ENCODE data around the gene CDKN2D. TPM values are rescaled to one million over a fixed set of nuclear protein-coding genes. Genes with fewer than 3 reads are reported as not detected.
A peak's percentile ranks its signal among the peaks of the same experiment; 100 is the strongest.
"Not testable (repeated sequence)": the region's sequence is repeated elsewhere in the genome, so short reads cannot be mapped to it uniquely, and the experiment has no call there.

The CDKN2D gene
- total RNA-seq, 1 experiment from 2014 or later, result 3.3 TPM

DNA sequence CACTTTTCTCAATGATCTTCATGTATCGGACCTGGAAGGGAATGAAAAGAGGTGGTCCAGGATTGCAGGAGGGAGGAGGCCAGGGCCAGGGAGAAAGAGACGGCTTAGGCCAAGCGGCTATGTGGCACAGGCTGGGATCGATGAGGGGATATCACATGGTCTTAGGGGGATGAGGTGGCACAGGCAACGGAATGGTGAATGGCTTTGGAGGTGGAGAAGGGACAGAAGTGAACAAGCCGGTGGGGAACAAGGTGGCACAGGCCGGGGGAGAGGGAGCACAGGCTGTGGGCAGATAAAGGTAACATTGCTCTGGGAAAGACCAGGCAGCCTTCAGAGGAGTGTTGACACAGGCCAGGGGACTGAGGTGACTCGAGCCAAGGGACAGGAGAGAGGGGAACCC, 5.7 kb upstream of the CDKN2D start (continued):
- TF ChIP-seq, protein P1, sequence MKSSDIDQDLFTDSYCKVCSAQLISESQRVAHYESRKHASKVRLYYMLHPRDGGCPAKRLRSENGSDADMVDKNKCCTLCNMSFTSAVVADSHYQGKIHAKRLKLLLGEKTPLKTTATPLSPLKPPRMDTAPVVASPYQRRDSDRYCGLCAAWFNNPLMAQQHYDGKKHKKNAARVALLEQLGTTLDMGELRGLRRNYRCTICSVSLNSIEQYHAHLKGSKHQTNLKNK (CRISPR knock-in tag; IDR thresholded peaks at IDR 0.05), result no peak

DNA sequence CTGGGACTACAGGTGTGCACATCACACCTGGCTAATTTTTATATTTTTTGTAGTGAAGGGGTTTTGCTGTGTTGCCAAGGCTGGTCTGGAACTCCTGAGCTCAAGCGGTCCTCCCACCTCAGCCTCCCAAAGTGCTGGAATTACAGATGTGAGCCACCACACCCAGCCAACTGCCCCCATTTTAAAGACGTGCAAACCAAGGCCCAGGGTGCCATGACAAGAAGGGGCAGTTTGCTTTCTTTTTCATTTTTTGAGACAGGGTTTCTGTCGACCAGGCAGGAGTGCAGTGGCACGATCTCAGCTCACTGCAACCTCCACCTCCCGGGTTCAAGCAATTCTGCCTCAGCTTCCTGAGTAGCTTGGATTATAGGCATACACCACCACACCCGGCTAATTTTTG, 5.0 kb upstream of the CDKN2D start:
- CTCF ChIA-PET, result interaction anchor here (1.2 kb wide), 1 partner anchor 122 kb away, joined by 3 read pairs; no protein-coding TSS in a partner anchor
- POLR2A ChIA-PET; ATAC-seq; H3K4me3 Mint-ChIP-seq; H3K27ac Mint-ChIP-seq; H3K4me1 Mint-ChIP-seq; H3K27me3 Mint-ChIP-seq (ENCODE audit: low read depth); DNase-seq (ENCODE audit: low spot score); H3K9me3 Mint-ChIP-seq: not testable (repeated sequence)
- H3K36me3 Mint-ChIP-seq, result peaks cover 31% of the 10 kb centered on the region

DNA sequence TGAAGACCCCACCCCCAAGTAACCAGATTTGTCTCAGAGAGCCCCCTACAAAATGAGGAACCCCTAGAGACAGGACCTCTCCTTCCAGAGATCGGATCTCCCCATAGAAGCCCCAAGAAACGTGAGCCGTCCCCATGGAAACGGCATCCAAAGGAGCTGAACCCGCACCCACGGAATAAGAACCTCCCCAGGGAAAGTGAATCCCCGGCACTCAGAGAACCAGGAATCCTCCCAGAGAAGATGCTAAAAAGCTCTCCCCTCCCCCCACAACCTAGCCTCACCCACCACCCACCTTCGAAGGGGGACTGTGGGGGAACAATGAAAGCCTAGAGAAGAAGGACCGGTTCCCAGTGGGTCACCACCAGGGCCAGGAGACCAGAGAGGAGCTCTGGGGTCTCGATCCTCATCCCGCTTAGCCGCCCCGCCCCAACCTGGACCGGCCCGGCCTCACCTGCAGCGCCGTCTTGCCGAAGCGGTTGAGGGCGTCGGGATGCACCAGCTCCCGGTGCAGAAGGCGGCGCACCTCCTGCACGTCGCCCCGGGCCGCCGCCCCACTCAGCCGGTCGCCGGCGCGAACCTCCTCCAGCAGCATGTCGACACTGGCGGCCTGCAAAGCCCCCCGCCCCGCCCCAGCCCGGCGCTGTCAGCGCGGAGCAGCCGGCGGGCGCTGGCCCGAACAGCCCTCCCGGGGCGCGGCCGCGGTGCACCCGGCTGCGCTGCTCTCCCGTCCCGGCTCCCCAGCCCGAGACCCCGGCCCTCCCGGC, 535 bp downstream of the CDKN2D start:
- H3K4me3 Mint-ChIP-seq, result peak overlapping the region; percentile 94
- peak; percentile 74 for DNase-seq (ENCODE audit: low spot score)
- 0 out of 2 replicates have a peak, but pooled peaks cover 3% of the 10 kb centered on the region for H3K36me3 Mint-ChIP-seq
- H3K27me3 Mint-ChIP-seq (ENCODE audit: low read depth), result peaks cover 19% of the 10 kb centered on the region
- peak; percentile 6 for ATAC-seq
- POLR2A ChIA-PET, result interaction anchor here (0.7 kb wide), 1 partner anchor 48 kb away, joined by 3 read pairs; no protein-coding TSS in a partner anchor
- TF ChIP-seq ZNF121 (CRISPR knock-in tag; IDR thresholded peaks at IDR 0.05) (peak; percentile 79), ZNF423 (CRISPR knock-in tag; IDR thresholded peaks at IDR 0.05) (peak; percentile 92)
- TF ChIP-seq, protein P2, sequence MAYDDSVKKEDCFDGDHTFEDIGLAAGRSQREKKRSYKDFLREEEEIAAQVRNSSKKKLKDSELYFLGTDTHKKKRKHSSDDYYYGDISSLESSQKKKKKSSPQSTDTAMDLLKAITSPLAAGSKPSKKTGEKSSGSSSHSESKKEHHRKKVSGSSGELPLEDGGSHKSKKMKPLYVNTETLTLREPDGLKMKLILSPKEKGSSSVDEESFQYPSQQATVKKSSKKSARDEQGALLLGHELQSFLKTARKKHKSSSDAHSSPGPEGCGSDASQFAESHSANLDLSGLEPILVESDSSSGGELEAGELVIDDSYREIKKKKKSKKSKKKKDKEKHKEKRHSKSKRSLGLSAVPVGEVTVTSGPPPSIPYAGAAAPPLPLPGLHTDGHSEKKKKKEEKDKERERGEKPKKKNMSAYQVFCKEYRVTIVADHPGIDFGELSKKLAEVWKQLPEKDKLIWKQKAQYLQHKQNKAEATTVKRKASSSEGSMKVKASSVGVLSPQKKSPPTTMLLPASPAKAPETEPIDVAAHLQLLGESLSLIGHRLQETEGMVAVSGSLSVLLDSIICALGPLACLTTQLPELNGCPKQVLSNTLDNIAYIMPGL (CRISPR knock-in tag; IDR thresholded peaks at IDR 0.05), result 0 out of 2 replicates have a peak, but pooled peaks have one; percentile 26
- TF ChIP-seq, protein P1 (CRISPR knock-in tag; IDR thresholded peaks at IDR 0.05), result no peak
- peaks cover 35% of the 10 kb centered on the region for H3K4me1 Mint-ChIP-seq
- 0 out of 2 replicates have a peak overlapping the region, but pooled peaks have one; percentile 23 for H3K27ac Mint-ChIP-seq
- CTCF ChIA-PET, result interaction anchor here (0.8 to 4.2 kb wide), 13 partner anchors 13 to 150 kb away, joined by 3 to 20 read pairs (median 4); no protein-coding TSS in a partner anchor
- H3K9me3 Mint-ChIP-seq, result no peaks in the 10 kb centered on the region

DNA sequence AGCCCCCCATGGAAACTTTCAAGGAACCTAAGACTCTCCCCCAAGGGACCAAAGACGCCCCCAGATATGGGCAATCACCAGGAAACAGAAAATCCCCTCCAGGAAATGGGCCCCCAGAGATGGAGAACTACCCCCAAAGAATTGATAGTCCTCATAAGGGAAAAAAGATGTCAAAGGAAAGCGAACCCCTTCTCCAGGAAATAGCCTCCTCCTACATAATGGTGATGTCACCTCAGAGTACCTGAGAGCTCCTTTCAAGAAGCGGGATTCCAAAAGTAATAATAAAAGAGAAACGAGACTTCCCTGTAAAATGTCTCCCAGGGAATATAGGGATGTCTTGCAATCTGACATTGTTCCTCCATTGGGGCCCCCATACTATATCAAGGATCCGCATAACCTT, 1.1 kb downstream of the CDKN2D start:
- no peak for TF ChIP-seq PRRX2 (CRISPR knock-in tag; IDR thresholded peaks at IDR 0.05)
- no peak for TF ChIP-seq ZNF138 (CRISPR knock-in tag; conservative IDR thresholded peaks at IDR 0.05)
- TF ChIP-seq ZNF219 (CRISPR knock-in tag; IDR thresholded peaks at IDR 0.05; ENCODE audit: borderline replicate concordance), result no peak
- no peak for TF ChIP-seq FOXP1 (CRISPR knock-in tag; IDR thresholded peaks at IDR 0.05; ENCODE audit: borderline replicate concordance)
- TF ChIP-seq ZNF416 (CRISPR knock-in tag; IDR thresholded peaks at IDR 0.05), result no peak
- TF ChIP-seq, protein P3, sequence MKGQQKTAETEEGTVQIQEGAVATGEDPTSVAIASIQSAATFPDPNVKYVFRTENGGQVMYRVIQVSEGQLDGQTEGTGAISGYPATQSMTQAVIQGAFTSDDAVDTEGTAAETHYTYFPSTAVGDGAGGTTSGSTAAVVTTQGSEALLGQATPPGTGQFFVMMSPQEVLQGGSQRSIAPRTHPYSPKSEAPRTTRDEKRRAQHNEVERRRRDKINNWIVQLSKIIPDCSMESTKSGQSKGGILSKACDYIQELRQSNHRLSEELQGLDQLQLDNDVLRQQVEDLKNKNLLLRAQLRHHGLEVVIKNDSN (CRISPR knock-in tag; IDR thresholded peaks at IDR 0.05), result no peak
- no peak for TF ChIP-seq ZNF396 (CRISPR knock-in tag; IDR thresholded peaks at IDR 0.05; ENCODE audit: borderline replicate concordance)
- no peak for TF ChIP-seq EMX1 (CRISPR knock-in tag; IDR thresholded peaks at IDR 0.05)
- TF ChIP-seq RELA (CRISPR knock-in tag; IDR thresholded peaks at IDR 0.05; ENCODE audit: borderline replicate concordance), result no peak
- TF ChIP-seq, protein P4, sequence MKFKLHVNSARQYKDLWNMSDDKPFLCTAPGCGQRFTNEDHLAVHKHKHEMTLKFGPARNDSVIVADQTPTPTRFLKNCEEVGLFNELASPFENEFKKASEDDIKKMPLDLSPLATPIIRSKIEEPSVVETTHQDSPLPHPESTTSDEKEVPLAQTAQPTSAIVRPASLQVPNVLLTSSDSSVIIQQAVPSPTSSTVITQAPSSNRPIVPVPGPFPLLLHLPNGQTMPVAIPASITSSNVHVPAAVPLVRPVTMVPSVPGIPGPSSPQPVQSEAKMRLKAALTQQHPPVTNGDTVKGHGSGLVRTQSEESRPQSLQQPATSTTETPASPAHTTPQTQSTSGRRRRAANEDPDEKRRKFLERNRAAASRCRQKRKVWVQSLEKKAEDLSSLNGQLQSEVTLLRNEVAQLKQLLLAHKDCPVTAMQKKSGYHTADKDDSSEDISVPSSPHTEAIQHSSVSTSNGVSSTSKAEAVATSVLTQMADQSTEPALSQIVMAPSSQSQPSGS (CRISPR knock-in tag; IDR thresholded peaks at IDR 0.05; ENCODE audit: borderline replicate concordance, low read depth), result no peak
- no peak for TF ChIP-seq ESRRA (CRISPR knock-in tag; IDR thresholded peaks at IDR 0.05; ENCODE audit: borderline replicate concordance)
- TF ChIP-seq, protein P5, sequence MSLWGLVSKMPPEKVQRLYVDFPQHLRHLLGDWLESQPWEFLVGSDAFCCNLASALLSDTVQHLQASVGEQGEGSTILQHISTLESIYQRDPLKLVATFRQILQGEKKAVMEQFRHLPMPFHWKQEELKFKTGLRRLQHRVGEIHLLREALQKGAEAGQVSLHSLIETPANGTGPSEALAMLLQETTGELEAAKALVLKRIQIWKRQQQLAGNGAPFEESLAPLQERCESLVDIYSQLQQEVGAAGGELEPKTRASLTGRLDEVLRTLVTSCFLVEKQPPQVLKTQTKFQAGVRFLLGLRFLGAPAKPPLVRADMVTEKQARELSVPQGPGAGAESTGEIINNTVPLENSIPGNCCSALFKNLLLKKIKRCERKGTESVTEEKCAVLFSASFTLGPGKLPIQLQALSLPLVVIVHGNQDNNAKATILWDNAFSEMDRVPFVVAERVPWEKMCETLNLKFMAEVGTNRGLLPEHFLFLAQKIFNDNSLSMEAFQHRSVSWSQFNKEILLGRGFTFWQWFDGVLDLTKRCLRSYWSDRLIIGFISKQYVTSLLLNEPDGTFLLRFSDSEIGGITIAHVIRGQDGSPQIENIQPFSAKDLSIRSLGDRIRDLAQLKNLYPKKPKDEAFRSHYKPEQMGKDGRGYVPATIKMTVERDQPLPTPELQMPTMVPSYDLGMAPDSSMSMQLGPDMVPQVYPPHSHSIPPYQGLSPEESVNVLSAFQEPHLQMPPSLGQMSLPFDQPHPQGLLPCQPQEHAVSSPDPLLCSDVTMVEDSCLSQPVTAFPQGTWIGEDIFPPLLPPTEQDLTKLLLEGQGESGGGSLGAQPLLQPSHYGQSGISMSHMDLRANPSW (CRISPR knock-in tag; conservative IDR thresholded peaks at IDR 0.05; ENCODE audit: low read depth), result no peak
- peaks cover 35% of the 10 kb centered on the region for H3K4me1 Mint-ChIP-seq
- CTCF ChIA-PET, result interaction anchor here (0.8 to 4.2 kb wide), 13 partner anchors 16 to 150 kb away, joined by 3 to 20 read pairs (median 4); partner anchors contain the start of gene DNM2
- peak overlapping the region; percentile 75 for H3K4me3 Mint-ChIP-seq
- ATAC-seq (no peak), DNase-seq (ENCODE audit: low spot score) (no peak)
- H3K27ac Mint-ChIP-seq, result no peak overlapping the region
- POLR2A ChIA-PET, result interaction anchor here (0.7 kb wide), 1 partner anchor 48 kb away, joined by 3 read pairs; no protein-coding TSS in a partner anchor
- H3K27me3 Mint-ChIP-seq (ENCODE audit: low read depth), result peaks cover 19% of the 10 kb centered on the region
- peaks cover 4% of the 10 kb centered on the region; the same call in 1 of the 2 replicates for H3K36me3 Mint-ChIP-seq
- H3K9me3 Mint-ChIP-seq, result no peaks in the 10 kb centered on the region

Data from WTC11 (cell line).